Hematopoietic multipotent progenitor cell treated with erythropoietin and hydrocortisone succinate and interleukin-3 and kit ligand, for 15 days (in vitro differentiated cells): ENCODE measurements around the gene HPN.
A peak's percentile ranks its signal among the peaks of the same experiment; 100 is the strongest.
"Not testable (repeated sequence)": the region's sequence is repeated elsewhere in the genome, so short reads cannot be mapped to it uniquely, and the experiment has no call there.

Experiments used
- DNase-seq: peaks from one replicate; pipeline ENCODE4 v3.0.0-alpha.2; 2015; ENCODE audit warnings: low spot score

The HPN gene

DNA sequence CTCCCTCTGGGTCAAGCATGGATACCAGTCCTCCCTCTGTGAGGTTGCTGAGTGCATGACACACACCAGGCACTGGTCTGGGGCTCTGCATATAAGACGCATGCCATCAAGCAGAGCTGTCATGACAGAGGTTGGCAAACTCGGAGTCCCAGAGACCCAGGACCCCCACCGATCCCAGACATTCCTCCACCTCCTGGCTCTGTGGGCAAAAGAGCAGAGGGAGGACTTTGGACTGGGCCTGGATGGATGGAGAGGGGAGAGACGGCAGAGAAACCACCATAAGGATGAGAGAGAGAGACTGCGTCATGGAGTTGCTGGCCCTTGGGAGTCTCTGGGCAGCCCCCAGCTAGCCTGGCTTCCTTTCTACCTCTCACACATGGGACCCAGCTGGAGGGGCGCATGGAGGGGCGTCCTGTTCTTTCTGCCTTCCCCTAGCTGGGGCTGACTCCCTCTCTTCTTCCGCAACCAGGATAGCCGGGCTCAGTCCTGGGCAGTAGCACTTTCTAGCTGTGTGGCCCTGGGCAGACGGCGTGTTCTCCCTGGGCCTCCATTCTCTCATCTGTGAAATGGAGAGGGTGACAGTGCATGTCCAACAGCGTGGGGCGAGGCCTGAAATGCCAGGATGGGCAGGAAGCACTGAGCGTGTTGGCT is 1.6 kb downstream of the HPN start:
- no peak for DNase-seq

DNA sequence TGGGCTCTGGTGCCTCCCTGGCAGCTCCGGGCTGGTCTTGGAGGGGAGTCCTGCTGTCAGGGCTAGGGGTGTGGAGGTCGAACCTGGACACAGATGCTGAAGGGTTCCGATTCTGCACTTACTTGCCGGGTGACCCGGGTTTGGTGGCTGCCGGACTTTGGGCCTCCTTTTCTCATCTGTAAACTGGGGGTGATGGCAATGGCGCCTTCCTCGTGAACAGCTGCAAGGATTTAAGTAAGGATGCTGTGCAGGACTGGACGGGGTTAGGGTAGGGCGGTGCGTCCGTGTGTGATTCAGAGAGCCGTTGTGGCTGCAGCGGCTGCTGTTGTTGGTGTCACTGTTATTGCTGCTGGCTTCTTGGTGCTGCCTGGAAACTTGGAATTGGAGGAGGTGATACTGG is 2.4 kb downstream of the HPN start:
- no peak for DNase-seq

DNA sequence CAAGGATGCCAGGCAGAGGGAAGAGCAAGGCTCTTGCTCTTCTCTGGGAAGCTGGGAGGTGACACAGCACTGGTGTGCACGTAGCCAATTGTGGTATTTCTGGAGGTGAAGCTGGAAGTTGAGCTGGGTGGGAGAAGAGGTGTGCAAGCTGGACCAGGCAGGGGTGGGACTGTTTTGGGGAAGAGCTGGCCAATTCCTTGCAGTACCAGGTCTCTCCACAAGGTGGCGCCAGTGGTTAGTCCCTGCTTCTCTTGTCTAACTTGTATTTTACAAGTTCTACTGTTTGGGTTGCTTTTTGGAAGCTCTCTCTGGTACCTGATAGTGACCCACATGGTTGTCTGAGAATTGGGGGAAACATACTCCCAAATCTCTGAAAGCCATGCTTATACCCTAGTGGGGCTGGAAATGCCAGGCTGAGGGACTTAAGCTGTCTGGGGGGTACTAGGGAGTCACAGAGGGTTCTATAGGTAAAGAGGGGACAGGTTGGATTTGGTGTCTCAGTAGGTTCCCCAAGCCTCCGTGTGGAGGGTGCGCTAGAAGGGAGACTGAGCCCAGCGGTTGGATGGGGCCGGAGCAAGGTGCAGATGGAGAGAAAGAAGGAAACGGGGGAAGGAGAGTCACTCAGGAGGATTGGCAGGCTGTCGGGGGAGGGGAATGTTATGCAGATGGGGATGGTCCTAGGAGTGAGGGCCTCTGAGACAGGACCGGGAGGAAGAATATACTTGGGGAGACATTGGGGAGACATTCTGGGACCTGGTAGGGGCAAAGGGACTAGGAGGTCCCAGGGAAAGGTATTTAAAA is 3.0 kb downstream of the HPN start:
- DNase-seq, result peak; percentile 61

DNA sequence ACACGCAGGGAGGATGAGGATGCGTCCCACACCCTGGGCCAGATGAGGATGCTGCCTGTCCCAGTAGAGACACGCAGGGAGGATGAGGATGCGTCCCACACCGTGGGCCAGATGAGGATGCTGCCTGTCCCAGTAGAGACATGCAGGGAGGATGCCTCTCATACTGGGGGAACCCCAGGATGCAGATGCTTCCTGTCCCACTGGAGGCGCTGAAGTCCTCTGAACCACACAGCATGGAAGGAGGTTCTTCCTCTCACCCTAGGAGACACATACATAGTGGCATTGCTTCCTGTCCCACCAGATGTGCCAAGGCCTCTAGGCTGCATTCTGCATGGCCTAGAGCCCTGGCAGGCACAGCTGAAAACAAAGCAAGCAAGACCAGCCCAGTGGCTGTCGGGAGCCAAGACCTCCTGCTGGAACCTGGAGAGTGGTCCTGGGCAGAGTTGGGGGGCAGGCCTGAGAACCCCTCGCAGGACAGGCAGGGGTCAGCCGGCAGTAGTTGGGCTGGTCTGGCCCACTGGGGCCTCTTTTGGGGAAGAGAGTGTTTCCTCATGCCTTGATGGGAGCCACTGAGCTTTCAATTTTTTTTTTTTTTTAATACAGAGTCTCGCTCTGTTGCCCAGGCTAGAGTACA is 4.3 kb downstream of the HPN start:
- no peak for DNase-seq

DNA sequence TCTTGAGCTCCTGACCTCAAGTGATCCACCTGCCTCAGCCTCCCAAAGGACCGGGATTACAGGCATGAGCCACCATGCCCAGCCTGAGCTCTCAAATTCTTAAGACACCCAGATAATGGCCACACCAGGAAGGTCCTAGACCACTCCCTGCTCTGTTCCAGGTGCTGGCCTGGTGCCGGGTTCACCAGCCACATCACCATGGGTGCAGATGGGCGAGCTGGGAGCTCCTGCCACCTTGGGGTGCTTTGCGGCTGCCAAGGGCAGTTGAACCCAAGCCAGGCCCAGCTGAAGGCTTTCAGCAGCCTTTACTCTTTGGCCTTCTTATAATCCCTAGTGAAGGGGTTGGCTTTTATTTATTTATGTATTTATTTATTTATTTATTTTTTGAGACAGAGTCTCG is 4.9 kb downstream of the HPN start:
- DNase-seq, result no peak

DNA sequence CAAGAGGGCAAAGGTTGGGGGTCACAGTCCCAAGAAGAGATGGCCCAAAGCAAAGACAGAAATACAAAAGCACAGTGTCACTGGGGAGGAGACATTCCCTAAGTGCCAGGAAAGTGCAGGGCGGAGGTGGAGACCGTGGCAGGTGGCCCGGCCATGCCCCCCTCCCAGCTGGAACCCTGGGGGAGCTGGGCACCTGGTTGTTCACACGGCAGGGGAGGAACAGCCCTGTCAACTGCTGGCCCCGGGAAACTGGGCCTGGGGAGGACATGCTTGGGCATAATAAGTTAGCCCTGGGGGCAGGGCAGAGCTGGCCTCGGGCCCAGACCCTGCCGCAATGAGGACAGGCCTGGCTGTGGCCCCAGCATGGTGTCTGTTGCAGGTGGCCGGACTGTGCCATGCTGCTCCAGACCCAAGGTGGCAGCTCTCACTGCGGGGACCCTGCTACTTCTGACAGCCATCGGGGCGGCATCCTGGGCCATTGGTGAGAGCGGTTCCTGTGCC is 7.4 kb downstream of the HPN start:
- DNase-seq, result no peak

DNA sequence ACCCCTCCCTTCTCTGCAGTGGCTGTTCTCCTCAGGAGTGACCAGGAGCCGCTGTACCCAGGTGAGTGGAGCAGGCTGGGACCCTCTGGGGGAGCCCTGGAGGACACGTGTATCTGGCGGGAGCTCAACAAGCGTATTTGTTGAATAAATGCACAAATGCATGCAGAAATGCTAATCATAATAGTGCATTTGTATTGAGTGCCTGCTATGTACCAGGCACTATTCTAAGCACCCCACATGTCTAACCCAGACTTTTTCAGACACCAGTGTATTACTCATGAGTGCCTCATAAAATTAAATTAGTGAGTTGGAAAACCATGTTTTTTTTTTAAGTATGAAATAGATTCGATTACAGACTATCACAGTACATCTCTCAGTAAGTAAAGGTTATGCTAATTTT is 7.9 kb downstream of the HPN start:
- DNase-seq, result no peak

DNA sequence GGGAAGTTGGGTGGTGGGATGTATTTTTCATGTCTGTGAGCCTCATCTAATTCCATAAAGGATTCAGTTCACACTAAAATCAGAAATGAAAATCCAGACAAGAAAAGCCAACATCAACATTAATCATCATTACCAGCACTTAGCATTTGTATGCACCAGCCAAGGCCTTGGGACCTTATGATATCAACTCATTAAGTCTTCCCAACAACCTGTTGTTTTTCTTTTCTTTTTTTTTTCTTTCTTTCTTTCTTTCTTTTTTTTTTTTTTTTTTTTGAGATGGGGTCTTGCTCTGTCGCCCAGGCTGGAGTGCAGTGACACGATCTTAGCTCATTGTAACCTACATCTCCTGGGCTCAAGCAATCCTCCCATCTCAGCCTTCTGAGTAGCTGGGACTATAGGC is 9.1 kb downstream of the HPN start:
- not testable (repeated sequence) for DNase-seq

DNA sequence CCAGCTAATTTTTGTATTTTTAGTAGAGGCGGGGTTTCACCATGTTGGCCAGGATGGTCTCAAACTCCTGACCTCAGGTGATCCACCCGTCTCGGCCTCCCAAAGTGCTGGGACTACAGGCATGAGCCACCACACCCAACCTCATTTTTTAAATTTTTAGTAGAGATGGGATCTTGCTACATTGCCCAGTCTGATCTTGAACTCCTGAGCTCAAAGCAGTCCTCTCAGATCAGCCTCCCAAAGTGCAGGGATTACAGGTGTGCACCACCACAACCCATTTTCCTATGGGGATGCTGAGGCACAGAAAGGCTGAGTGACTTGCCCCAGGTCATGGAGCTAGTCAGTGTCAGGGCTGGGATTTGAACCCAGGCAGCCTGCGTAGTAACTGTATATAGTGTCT is 9.7 kb downstream of the HPN start:
- not testable (repeated sequence) for DNase-seq

DNA sequence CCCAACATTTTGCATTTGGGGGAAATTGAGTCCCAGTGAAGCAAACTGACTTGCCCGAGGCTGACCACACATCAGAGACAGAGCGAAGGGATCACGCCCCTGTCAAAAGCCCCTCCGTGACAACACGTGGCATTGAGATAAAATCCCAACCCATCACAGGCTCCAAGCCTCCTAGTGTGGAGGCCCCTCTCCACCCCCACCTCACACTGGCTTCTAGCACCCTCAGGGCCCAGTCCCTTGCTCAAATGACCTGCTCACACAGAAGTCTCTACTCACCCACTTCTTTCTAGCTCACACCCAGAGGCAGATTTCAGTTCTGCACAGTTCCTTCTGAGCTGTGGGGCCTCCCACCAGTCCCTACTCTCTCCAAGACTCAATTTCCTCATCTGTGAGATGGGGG is 10.3 kb downstream of the HPN start:
- no peak for DNase-seq

DNA sequence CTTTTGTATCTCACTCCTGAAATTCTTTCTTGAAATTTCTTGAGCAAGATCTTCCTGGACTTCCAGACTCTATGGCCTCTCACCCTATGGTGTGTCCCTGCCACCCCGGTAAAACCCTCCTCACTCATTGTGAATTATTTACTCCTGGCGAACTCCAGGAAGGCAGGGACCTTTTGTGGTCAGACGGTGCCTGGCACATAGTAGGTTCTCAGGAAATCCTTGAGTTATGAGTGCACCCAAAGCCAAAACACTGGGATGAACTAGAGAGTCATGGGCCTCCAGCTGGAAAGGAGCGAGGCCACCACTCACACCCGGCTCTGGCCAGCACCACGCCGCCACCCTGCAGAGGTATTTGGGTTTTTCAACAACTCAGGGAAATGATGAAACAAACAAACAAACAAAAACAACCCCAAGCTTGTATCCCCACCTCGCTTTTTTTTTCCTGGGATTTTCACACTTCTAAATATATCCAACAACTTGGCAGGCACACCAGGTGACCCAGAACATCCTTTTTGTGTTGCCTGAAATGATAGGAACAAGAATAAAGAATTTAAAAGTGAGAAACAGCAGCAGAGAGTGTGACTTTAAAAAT is 11.2 kb downstream of the HPN start:
- no peak for DNase-seq

DNA sequence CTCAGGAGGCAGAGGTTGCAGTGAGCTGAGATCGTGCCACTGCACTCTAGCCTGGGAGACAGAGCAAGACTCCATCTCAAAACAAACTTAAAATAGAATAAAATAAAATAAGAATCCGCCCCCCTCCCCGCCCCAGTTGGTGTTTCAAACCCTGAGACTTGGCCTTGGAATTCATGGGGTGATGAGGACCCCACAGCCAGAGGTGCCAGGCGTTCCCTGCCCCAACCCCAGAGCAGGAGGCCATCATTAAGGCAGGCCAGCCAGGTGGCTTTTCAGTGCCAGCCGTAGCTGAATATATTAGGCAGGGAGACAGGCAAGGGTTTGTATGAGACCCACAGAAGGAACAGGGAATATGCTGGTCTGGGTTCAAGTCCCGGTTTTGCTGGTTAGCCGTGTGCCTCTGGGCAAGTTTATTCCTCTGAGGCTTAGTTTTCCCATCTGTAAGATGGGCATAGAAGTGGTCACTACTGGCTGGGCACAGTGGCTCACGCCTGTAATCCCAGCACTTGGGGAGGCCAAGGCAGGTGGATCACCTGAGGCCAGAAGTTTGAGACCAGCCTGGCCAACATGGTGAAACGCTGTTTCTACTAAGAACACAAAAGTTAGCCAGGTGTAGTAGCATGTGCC is 12.3 kb downstream of the HPN start:
- DNase-seq, result no peak

DNA sequence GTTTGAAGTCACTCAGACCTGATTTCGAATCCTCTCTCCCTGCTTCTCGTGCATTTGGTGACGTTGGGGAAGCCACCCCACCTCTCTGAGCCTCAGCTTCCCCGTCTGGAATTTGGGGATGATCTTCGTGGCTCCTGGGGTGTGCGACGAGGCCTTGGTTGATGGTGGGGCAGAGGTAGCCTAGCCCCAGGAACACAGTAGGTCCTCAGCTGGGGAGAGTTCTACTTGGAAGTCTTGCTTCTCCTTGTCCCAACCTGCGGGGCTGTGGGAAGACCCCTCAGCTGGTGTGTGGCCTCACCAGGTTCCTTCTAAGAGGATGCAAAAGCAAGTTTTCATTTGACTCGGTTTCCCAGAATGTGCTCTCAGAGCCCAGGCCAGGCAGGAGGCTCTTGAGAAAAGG is 13.1 kb downstream of the HPN start:
- no peak for DNase-seq

DNA sequence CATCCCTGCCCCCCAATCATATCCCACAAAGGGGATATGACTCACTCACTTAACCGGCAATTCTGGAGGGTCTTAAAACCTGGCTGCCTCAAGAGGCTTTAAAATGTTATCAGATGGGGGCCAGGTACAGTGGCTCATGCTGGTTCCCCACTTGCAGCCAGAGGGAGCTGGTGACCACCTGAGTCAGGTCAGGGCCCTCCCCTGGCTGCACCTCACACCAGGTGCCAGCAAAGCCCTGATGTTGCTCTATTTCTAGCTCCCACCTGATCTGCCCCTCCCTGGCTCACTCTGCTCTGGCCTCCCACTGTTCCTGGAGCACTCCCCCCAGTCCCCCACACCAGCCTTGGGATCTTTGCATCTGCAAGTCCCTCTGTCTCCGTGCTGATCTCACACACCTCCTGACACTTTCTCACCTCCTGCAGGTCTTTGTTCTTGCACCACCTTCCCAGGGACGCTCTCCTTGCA is 14.2 kb downstream of the HPN start:
- no peak for DNase-seq

DNA sequence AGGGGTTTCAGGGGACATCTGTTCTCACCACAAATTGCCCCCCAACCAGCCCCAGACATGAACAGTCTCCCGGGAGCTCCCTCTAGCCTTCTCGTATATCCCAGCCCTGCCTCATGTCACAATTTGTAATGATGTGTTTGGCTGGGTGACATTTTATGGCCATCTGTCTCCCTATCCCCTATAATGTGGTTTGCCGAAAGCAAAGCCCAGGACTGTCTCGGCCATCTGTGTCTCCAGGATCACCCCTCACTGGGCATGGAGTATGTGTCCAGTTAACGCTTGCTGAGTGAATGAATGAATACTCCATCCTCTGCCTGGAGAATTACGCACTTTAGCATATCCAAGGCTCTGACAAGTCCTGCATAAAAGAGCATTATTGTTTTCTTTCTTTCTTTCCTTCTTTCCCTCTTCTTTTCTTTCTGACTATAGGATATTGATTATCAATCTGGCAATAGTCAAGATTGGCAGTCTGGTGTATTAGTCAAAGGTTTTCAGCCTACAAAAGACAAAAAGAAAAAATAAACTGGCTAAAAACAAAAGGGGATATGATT is 15.1 kb downstream of the HPN start:
- DNase-seq, result no peak

DNA sequence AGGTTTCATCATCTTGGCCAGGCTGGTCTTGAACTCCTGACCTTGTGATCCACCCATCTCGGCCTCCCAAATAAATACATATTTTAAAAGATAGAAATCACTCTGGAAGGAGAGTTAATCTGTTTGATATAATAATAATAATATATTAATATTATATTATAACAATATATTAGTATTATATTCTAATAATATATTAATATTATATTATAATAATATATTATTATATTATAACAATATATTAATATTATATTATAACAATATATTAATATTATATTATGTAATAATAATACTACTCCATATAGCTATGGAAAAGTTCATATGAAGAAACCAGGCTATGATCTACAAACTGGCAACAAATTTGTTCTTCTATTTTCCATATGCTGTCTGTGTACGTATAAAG is 16.8 kb downstream of the HPN start:
- no peak for DNase-seq

DNA sequence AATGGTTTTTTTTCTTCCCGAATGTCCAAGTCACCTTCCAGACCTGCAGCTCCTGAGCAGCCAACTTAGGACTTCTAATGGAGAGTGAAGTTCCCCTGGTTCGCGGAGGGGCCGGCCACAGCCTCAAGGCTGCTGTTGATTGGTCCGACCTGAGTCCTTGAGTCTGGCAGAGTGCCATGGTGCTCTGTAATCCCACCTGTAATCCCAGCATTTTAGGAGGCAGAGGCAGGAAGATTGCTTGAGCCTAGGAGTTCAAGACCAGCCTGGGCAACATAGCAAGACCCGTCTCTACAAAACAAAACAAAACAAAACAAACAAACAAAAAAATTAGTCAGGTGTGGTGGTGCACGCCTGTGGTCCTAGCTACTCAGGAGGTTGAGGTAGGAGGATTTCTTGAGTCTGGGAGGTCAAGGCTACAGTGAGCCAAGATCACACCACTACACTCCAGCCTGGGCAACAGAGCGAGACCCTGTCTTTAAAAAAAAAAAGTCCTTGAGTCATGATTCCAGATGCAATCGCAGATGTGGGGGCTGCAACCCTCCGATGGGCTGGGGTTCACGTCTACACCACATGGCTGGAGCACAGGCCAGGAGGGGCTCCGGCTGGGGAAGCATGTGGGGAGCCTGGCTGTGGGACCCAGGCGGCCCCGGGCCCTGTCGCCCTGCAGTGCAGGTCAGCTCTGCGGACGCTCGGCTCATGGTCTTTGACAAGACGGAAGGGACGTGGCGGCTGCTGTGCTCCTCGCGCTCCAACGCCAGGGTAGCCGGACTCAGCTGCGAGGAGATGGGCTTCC is 17.7 kb downstream of the HPN start:
- no peak for DNase-seq

DNA sequence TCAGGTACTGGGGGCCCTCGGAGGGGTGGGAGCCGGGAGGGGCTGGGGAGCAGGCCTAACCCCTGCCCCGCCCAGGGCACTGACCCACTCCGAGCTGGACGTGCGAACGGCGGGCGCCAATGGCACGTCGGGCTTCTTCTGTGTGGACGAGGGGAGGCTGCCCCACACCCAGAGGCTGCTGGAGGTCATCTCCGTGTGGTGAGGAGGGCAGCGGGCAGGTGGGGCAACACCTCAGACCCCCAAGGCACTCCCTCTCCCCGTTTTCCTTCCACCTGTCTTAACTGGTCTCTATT is 18.2 kb downstream of the HPN start:
- no peak for DNase-seq

DNA sequence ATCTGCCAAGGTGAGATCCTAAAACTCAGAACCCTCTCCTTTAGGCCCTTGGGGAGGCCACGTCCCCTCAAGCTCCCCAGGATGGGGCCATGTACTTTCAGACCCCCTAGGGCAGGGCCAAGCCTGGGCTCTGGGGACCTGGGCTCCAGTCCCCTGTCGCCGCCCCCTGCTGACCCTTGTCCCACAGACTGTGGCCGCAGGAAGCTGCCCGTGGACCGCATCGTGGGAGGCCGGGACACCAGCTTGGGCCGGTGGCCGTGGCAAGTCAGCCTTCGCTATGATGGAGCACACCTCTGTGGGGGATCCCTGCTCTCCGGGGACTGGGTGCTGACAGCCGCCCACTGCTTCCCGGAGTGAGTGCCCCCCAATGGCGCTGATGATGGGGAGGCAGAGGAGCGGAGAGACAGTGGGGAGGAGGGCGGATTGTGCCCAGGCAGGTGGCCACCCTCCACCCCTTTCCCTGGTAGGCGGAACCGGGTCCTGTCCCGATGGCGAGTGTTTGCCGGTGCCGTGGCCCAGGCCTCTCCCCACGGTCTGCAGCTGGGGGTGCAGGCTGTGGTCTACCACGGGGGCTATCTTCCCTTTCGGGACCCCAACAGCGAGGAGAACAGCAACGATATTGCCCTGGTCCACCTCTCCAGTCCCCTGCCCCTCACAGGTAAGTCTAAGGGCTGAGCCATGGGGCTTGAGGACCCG is 18.8 kb downstream of the HPN start:
- no peak for DNase-seq

DNA sequence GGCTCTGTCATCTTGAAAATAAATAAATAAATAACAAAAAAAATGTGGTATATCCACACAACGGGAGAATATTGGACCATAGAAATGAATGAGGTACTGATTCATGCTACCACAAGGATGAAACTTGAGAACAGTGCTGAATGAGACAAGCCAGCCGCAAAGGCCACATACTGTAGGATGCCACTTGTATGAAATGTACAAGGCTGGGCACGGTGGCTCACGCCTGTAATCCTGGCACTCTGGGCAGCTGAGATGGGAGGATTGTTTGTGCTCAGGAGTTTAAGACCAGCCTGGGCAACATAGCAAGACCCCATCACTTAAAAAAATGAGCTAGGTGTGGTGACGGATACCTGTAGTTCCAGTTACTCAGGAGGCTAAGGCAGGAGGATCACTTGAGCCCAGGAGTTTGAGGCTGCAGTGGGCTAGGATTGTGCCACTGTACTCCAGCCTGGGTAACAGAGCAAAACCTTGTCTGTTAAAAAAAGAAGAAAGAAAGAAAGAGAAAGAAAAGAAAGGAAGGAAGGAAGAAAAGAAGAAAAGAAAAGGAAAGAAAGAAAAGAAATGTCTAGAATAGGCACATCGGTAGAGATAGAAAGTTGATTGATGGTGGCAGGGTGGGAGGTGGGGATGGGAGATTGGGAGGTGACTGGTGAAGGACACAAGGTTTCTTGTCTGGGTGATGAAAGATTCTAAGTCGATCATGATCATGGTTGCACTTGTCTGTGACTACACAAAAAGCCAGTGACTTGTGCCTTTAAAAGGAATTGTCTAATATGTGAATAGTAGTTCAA is 20.3 kb downstream of the HPN start:
- DNase-seq, result no peak
